Measurements from ENCODE around the gene RNF41.

DNA sequence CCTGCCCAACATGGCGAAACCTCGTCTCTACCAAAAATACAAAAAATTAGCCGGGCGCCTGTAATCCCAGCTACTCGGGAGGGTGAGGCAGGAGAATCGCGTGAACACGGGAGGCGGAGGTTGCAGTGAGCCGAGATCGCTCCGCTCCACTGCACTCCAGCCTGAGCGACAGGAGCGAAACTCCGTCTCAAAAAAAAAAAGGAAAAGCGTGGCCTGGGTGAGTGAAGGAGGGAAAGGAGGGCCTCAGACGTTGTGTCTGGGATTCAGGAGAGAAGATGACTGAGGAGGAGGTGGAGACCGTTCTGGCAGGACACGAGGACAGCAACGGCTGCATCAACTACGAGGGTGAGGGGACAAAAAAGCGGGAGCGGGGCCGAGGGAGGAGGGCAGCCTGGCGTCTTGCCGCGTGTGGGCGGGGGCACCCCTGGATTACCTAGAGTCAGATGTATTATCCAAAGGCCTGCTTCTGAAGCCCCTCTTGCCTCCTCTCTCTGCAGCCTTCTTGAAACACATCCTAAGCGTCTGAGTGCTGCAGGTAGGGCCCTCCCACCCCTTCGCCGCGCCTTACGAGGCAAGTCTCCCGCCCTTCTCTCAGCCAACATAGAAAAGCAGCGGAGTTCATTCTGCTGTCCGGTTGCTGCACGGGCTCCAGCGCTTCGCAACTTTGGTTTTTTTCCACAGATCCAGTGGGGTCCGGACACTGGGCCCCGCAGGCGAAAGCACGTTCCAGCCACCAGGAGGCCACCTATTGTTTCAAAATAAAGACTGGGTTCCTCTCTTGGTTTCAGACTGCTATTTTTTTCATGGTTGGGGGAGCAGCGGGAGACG, 64.3 kb downstream of the RNF41 start:
- TF ChIP-seq, protein P1, sequence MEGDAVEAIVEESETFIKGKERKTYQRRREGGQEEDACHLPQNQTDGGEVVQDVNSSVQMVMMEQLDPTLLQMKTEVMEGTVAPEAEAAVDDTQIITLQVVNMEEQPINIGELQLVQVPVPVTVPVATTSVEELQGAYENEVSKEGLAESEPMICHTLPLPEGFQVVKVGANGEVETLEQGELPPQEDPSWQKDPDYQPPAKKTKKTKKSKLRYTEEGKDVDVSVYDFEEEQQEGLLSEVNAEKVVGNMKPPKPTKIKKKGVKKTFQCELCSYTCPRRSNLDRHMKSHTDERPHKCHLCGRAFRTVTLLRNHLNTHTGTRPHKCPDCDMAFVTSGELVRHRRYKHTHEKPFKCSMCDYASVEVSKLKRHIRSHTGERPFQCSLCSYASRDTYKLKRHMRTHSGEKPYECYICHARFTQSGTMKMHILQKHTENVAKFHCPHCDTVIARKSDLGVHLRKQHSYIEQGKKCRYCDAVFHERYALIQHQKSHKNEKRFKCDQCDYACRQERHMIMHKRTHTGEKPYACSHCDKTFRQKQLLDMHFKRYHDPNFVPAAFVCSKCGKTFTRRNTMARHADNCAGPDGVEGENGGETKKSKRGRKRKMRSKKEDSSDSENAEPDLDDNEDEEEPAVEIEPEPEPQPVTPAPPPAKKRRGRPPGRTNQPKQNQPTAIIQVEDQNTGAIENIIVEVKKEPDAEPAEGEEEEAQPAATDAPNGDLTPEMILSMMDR (IDR thresholded peaks at IDR 0.05; ENCODE audit: insufficient read depth, low read length) = peak; percentile 56
- TF ChIP-seq POLR2AphosphoS5 (IDR thresholded peaks at IDR 0.05; ENCODE audit: low read depth) = no peak; the same call in 1 of the 2 replicates
- TF ChIP-seq, protein P2, sequence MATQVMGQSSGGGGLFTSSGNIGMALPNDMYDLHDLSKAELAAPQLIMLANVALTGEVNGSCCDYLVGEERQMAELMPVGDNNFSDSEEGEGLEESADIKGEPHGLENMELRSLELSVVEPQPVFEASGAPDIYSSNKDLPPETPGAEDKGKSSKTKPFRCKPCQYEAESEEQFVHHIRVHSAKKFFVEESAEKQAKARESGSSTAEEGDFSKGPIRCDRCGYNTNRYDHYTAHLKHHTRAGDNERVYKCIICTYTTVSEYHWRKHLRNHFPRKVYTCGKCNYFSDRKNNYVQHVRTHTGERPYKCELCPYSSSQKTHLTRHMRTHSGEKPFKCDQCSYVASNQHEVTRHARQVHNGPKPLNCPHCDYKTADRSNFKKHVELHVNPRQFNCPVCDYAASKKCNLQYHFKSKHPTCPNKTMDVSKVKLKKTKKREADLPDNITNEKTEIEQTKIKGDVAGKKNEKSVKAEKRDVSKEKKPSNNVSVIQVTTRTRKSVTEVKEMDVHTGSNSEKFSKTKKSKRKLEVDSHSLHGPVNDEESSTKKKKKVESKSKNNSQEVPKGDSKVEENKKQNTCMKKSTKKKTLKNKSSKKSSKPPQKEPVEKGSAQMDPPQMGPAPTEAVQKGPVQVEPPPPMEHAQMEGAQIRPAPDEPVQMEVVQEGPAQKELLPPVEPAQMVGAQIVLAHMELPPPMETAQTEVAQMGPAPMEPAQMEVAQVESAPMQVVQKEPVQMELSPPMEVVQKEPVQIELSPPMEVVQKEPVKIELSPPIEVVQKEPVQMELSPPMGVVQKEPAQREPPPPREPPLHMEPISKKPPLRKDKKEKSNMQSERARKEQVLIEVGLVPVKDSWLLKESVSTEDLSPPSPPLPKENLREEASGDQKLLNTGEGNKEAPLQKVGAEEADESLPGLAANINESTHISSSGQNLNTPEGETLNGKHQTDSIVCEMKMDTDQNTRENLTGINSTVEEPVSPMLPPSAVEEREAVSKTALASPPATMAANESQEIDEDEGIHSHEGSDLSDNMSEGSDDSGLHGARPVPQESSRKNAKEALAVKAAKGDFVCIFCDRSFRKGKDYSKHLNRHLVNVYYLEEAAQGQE (IDR thresholded peaks at IDR 0.05; ENCODE audit: insufficient replicate concordance, low read depth) = no peak
- no peak for TF ChIP-seq GABPA (IDR thresholded peaks at IDR 0.05; ENCODE audit: low read depth)
